DND-41 (cell line): ENCODE results near the gene MAPK8IP1.

ENCODE experiments used
- CTCF ChIP-seq: IDR thresholded peaks from 2 replicates; pipeline ENCODE4 v1.5.1; 2012; ENCODE audit warnings: borderline replicate concordance, low read length, moderate library complexity, mild to moderate bottlenecking; ENCODE audit not compliant: poor library complexity, severe bottlenecking; ENCODE audit errors: extremely low read depth
- EZH2 ChIP-seq: IDR thresholded peaks from 3 replicates; pipeline ENCODE4 v1.6.1; 2012; ENCODE audit warnings: borderline replicate concordance, low read depth, mild to moderate bottlenecking, moderate library complexity, low read length, inconsistent platforms; ENCODE audit not compliant: severe bottlenecking

- TF ChIP-seq CTCF = no peak
- TF ChIP-seq EZH2 = no peak
Observed at GRCh38 chr11:45931739-45932138, 46.3 kb downstream of the MAPK8IP1 start.
